ENCODE data around the gene EN2.

EN2 gene

DNA sequence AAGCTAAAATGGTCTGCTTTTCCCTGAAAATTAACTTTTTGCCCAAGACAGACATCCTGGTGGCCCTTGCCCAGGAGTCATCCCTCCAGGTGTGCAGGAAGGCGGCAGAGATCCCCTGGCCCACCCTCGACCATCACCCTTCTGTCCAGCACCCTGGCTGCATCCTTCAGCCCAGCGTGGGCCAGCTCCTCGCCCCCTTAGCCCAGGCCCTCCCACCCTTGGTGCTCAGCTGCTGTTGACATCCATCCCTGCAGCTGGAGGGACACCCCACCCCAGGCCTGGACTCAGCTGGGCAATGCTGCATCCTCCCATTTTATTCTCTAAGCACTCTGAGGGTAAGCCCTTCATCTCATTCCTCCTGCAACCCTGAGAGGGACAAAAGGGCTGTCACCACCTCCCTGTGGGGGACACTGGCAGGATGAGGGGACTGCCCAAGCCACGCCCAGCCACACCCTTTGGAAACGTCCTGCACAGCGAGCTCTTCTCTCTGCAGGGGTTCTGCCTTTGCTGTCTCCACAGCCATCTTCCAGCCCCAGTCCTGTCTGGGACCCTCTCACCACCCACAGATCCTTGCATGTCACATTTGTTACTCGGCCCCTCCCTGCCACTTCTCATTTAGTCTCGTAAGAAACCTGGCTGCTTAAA lies 30.7 kb downstream of the EN2 start:
- no peak for DNase-seq

DNA sequence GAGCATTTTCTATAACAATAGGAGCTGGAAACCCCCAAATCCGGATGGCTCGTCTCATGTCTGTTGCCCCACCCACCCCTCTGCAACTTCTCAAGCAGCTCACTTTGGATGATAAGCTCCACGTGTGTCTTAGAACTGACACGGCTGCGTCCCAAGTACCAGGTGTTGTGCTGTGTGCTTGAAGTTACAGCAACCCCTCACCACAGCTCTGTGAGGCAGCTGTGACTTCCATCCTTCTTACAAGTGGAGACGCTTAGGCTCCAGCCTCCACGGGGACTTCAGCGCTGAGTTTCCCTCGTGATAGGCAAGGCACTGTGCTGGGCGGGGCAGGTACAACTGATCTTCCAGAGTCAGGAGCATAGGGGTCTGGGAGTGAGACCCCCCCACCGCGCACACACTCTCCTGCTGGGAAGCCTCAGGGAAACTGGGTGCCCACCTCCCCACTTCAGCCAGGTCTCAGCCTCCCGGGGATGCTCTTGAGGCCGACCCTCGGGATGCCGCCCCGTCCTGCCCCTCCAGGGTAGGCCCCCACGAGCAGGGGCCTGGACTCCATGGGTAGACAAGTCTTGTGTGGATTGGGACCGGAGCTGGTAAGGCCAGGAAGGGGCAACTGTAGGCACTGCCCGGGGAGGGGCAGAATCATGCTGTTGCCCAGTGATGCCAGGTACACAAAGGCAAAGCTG lies 31.4 kb downstream of the EN2 start:
- no peak for DNase-seq

GRCh38 chr7:155489862-155490696 lies 32.1 kb downstream of the EN2 start:
- no peak for DNase-seq

GRCh38 chr7:155490697-155491628 lies 33.0 kb downstream of the EN2 start:
- DNase-seq: peak; percentile 35

DNA sequence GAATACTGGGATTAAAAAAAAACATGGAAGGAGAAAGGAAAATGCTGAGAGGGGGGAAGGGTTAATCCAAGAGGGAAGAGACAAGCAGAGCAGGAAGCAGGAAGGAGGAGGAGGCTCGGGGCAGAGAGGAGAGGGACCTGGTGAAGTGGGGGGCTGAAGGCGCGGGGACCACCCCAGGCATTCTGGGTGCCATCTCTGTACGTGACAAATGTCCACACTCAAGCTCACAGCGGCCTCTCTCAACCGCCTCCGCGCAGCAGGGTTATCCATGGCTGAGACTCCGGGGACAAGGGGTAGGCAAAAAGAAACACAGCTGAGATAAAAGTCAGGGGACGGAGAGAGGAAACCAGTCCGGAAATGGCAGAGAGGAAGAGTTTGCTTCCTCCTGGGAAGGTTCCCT lies 33.9 kb downstream of the EN2 start:
- DNase-seq: no peak

DNA sequence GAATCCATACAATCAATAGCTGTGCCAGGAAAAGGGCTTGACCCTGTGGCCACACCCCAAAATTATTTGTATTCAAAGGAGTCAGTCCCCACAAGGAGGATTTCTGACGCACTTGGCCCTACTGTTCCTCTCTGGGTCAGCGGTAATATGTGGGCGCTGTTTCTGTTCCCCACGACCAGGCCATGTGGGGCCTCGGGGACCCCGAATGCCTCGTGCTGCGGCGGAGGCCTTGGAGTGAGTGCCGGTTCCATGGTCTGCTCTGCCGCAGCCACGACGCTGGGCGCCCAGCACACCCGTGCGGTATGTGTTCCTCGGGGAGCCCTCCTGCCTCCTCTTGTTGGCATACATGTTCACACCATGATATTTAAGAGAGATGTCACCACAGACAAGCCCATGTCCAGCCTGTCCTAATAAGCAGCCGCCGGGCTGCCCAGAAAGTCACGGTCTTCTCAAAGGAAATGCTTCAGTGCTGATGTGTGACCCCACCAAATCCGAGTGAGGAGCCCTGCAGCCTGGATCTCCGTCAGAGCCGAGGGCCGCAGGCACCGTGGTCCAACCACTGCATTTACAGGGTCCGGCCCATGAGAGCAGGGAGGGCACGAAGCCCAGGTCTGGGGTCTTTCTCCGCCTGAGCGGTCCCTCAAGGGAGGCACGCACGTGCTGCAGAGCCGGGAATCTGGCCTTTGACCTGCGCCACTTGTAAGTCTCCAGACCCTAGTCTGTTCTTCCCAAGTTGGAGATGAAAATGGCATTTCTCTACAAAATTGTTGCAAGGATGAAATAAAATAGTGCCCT lies 36.0 kb downstream of the EN2 start:
- DNase-seq: no peak

DNA sequence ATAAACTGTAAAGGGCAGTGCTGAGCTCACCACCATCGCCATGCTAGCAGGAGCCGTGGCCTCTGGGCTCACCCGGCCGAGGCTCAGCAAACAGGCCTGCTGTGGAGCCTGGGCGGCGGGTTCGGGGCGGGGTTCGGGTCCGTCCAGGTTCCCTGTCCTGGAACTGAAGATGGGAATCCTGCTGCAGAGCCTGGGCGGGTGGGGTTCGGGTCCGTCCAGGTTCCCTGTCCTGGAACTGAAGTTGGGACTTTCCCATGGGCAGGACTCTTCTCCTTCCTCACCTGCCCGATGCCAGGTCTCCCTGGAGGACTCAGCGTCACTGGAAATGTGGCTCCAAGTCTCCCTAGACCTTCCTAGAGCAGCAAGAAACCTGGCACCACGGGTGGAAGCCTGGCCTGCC lies 36.6 kb downstream of the EN2 start:
- DNase-seq: no peak

GRCh38 chr7:155495440-155496248 lies 37.7 kb downstream of the EN2 start:
- DNase-seq: no peak

- no peak for DNase-seq
Observed at GRCh38 chr7:155496267-155497005, 38.5 kb downstream of the EN2 start.

DNA sequence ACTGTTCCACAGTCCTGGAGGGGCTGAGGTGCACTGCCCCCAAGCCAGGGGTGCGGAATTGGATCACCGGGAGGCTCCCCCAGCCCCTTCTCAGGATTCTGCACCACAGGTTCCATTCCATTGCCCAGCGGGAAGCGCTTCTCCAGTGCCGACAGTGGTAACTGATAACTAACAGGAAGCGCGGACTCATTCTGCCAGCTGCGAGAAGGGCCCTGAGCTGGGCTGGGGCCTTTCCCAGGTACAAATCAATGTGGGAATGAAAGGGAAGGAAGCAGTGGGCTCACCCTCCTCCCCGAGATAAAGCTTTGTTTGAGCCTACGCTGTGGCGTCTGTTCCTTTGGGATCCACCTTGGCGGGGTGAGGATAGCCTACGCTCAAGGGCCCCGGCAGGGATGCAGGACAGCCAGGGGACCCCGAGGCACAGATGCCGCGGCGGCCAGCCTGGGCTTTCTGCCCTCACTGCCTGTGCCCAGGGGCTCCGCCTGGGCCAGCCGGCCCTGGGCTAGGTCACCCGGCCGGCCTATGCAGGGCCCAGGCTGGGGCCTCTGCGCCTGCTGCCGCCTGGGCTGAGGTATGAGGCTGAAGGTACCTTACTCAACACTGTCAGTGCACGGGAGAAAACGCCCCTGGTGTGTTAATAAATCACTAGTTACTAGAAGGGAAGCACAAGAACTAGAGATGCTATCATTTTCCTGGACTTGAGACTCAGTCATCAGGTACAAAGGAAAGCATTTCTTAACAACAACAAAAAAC lies 39.4 kb downstream of the EN2 start:
- DNase-seq: no peak

- no peak for DNase-seq
Observed at GRCh38 chr7:155505422-155505793, 47.5 kb downstream of the EN2 start.

DNA sequence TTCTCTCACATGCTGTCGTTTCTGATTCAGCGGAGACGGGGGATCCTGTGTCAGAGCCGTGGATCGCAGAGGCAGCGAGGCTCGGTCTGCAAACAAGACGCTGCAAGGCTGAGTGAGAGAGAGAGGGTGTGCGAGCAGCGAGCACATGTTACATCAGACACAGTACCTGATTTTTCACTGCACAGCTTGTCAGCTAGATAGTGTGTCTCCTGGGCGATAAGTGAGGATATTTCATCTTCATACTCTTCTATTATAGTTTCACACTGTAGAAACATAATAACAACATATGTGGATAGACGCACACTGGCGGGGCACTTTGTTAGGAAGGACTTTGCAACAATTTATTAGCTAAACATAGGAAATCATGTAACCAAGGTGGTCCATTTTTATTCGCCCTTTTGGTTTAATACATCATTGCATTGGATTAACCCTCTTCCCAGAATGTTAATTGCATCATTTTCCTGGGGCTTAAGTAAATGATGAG lies 49.0 kb downstream of the EN2 start:
- DNase-seq: no peak

GRCh38 chr7:155507576-155507975 lies 49.6 kb downstream of the EN2 start:
- no peak for DNase-seq

GRCh38 chr7:155508376-155509358 lies 50.7 kb downstream of the EN2 start:
- no peak for DNase-seq

DNA sequence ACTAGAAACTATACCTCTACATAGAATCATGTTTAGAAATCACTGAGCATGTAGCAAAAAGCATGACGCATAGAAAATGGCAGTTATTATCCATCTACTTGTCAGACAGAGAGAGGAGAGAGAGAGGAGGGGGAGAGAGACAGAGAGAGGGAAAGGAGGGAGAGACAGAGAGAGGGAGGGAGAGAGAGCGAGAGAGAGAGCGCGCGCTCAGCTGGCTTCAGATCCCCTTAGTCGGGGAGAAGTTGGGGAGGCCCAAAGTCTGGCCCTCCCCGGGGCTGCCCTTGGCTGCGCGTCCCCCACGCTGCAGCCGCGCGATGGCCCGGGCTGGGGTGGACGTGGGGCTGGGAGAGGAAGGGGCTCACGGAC lies 51.4 kb downstream of the EN2 start:
- DNase-seq: no peak

DNA sequence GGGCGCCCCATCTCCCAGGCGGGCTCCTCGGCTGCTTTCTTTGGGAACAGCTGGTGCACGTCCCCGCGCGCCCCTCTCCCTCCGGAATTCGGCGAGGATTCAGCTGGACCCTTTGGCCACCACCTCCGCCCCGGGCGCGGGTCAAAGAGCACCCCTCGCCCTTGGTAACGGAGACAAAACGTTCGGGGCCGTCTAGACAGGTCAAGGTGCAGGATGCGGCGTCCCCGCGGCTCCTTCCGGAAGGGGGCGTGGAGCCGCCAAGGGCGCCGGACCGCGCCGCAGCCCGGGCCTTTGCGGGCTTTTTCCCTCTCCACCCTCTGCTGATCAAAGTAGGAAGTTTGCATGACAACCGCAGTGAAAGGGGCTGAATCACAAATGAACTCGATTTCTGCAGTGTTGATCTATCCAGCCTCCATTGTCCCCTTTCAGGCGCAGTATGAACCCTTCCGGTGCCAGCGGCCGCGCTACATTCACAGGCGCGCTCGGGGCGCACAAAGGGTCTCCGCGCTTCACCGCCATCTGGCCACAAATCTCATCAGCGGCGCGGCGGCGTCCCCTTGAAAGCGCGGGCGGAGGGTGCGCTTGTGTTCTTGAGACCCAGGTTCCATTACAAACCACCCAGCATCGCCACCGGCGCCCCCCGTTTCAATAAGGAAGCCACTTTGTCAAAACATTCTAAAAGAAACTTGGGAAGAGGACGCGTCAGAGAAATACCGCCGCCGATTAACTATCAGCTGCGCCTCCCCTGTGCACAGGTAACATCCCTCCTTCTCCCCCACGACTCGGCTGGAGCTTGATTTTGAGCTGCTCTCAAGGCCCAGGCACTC lies 52.0 kb downstream of the EN2 start:
- no peak for DNase-seq

- no peak for DNase-seq
Observed at GRCh38 chr7:155510975-155511701, 53.2 kb downstream of the EN2 start.
